GM12878 (cell line): Measurements from ENCODE around the gene COL4A4. TPM values are rescaled to one million over a fixed set of nuclear protein-coding genes. Genes with fewer than 3 reads are reported as not detected.

ENCODE experiments used
- ATAC-seq: fragments of 200-7000 bp; cut with Tn5 transposase; 3 replicates; pipeline ENCODE4 v1.9.1; 2020; ENCODE audit warnings: mild to moderate bottlenecking, moderate library complexity
- BruUV-seq: library from RNA; stranded (reverse); fragments of 400-500 nt; replicated peaks from 2 replicates; lab custom pipeline; 2021; lab: Mats Ljungman, UMichigan
- CTCF ChIA-PET: fragments of 300-600 bp; sonication (Branson Sonifier 250); formaldehyde crosslinking; extraction: SDS; loops from one replicate; lab custom pipeline; 2021; ENCODE audit warnings: inconsistent platforms; lab: Yijun Ruan, JAX
- POLR2A ChIA-PET: fragments of 350-600 bp; formaldehyde crosslinking; extraction: SDS; loops from one replicate; lab custom pipeline; 2021; ENCODE audit warnings: inconsistent platforms; lab: Charles Lee
- RAD21 ChIA-PET: fragments of 300-600 bp; sonication (Branson Sonifier 250); formaldehyde crosslinking; loops from one replicate; lab custom pipeline; 2023; ENCODE audit warnings: antibody characterized with exemption; ENCODE audit not compliant: unreplicated experiment; lab: Charles Lee
- SMC1A ChIA-PET: fragments of 300-600 bp; sonication (Branson Sonifier 250); formaldehyde crosslinking; loops from one replicate; lab custom pipeline; 2023; ENCODE audit not compliant: unreplicated experiment, uncharacterized antibody; lab: Charles Lee
- DNase-seq: peaks from one replicate; pipeline ENCODE4 v3.0.0-alpha.2; 2011; ENCODE audit warnings: low read depth, low spot score
- FAIRE-seq: peaks from 3 replicates; lab custom pipeline; 2011; peaks lifted over from hg19 to GRCh38; lab: Jason Lieb, UNC
- H2AFZ ChIP-seq: 2 replicates; pipeline ENCODE4 v1.6.0; 2011; ENCODE audit warnings: low read depth, low read length, control low read depth; ENCODE audit not compliant: control insufficient read depth
- H3K27ac ChIP-seq: 2 replicates; pipeline ENCODE4 v1.5.1; 2011; ENCODE audit warnings: control low read depth; ENCODE audit not compliant: control insufficient read depth, insufficient read depth
- H3K27me3 ChIP-seq, 2 experiments: replicated peaks in 1 of 2; 2 replicates each; pipeline versions ENCODE4 v1.6.0 to v1.6.1; 2011; ENCODE audit warnings: low read length in 1 of 2; ENCODE audit not compliant: control insufficient read depth in 2 of 2, insufficient read depth in 2 of 2
- H3K36me3 ChIP-seq, 2 experiments: 2 replicates each; pipeline ENCODE4 v1.5.1; 2011; ENCODE audit warnings: low read length in 1 of 2; ENCODE audit not compliant: control insufficient read depth in 2 of 2, insufficient read depth in 2 of 2
- H3K4me1 ChIP-seq: 2 replicates; pipeline ENCODE4 v1.6.1; 2011; ENCODE audit warnings: mild to moderate bottlenecking, low read length, moderate library complexity, mixed read lengths; ENCODE audit not compliant: control insufficient read depth, insufficient read depth
- H3K4me2 ChIP-seq: 2 replicates; pipeline ENCODE4 v1.6.0; 2011; ENCODE audit warnings: control low read depth; ENCODE audit not compliant: control insufficient read depth, insufficient read depth
- H3K4me3 ChIP-seq: fragments of 200-600 bp; sonication (generic); 2 replicates; pipeline ENCODE4 v1.5.1; 2016
- H3K79me2 ChIP-seq: 2 replicates; pipeline ENCODE4 v1.6.0; 2011; ENCODE audit warnings: low read length; ENCODE audit not compliant: control insufficient read depth, insufficient read depth
- H3K9ac ChIP-seq: 2 replicates; pipeline ENCODE4 v1.8.0; 2011; ENCODE audit warnings: low read length, control low read depth, mixed read lengths; ENCODE audit not compliant: control insufficient read depth, insufficient read depth
- H3K9me3 ChIP-seq: replicated peaks from 3 replicates; pipeline ENCODE4 v1.5.1; 2011; ENCODE audit warnings: mild to moderate bottlenecking, low read length; ENCODE audit not compliant: control insufficient read depth, insufficient read depth
- H4K20me1 ChIP-seq: 2 replicates; pipeline ENCODE4 v1.6.0; 2011; ENCODE audit not compliant: control insufficient read depth, insufficient read depth
- BACH1 ChIP-seq: fragments of 450-650 bp; IDR thresholded peaks from 2 replicates; pipeline ENCODE4 v1.6.1; 2017; ENCODE audit warnings: mild to moderate bottlenecking, borderline replicate concordance
- BMI1 ChIP-seq: fragments of 450-650 bp; IDR thresholded peaks from 2 replicates; pipeline ENCODE4 v1.6.1; 2016; ENCODE audit warnings: mild to moderate bottlenecking, moderate library complexity, borderline replicate concordance
- GATAD2B ChIP-seq: fragments of 450-650 bp; conservative IDR thresholded peaks from 2 replicates; pipeline ENCODE4 v1.6.1; 2017; ENCODE audit warnings: low read depth, mild to moderate bottlenecking, moderate library complexity
- HCFC1 ChIP-seq: fragments of 150-350 bp; IDR thresholded peaks from 2 replicates; pipeline ENCODE4 v1.6.1; 2014; ENCODE audit warnings: low read length
- HDGF ChIP-seq: fragments of 450-650 bp; IDR thresholded peaks from 2 replicates; pipeline ENCODE4 v1.6.1; 2016; ENCODE audit warnings: antibody characterized with exemption
- JUND ChIP-seq: IDR thresholded peaks from 2 replicates; pipeline ENCODE4 v1.6.1; 2012; ENCODE audit warnings: low read depth, mild to moderate bottlenecking, low read length, improper control_type of control experiment, moderate library complexity
- NR2F1 ChIP-seq: fragments of 450-650 bp; conservative IDR thresholded peaks from 2 replicates; pipeline ENCODE4 v1.6.1; 2017; ENCODE audit warnings: mild to moderate bottlenecking
- POLR2AphosphoS5 ChIP-seq: IDR thresholded peaks from 2 replicates; pipeline ENCODE4 v1.6.1; 2011; ENCODE audit warnings: mild to moderate bottlenecking, low read length, inconsistent platforms
- RBBP5 ChIP-seq: fragments of 200-600 bp; sonication (generic); conservative IDR thresholded peaks from 2 replicates; pipeline ENCODE4 v1.6.1; 2016
- STAT1 ChIP-seq: fragments of 450-650 bp; conservative IDR thresholded peaks from 2 replicates; pipeline ENCODE4 v1.6.1; 2014; ENCODE audit warnings: antibody characterized with exemption, mild to moderate bottlenecking
- YBX1 ChIP-seq: fragments of 450-650 bp; IDR thresholded peaks from 2 replicates; pipeline ENCODE4 v1.6.1; 2016; ENCODE audit warnings: antibody characterized with exemption
- YY1 ChIP-seq: IDR thresholded peaks from 2 replicates; pipeline ENCODE4 v1.6.1; 2011; ENCODE audit warnings: low read depth, mild to moderate bottlenecking, low read length
- ZNF384 ChIP-seq: IDR thresholded peaks from 2 replicates; pipeline ENCODE4 v1.6.1; 2012; ENCODE audit warnings: low read depth, mild to moderate bottlenecking, low read length, improper control_type of control experiment, borderline replicate concordance
- WGBS: methylation state at CpG from one replicate; pipeline ENCODE4 v1.1.6; 2016; ENCODE audit warnings: low lambda C conversion rate; ENCODE audit not compliant: insufficient replicate concordance, insufficient coverage; ENCODE audit errors: missing lambda C conversion rate; 5-methylcytosine and 5-hydroxymethylcytosine counted together
- in situ Hi-C: fragments of 300-500 bp; cut with MboI; formaldehyde crosslinking; loops from 9 replicates; pipeline ENCODE4 v1.14.3; 2018; ENCODE audit warnings: mixed read lengths
- intact Hi-C: fragments of 100-400 bp; cut with micrococcal nuclease; formaldehyde crosslinking; loops from one replicate; pipeline ENCODE4 v1.14.2; 2022; ENCODE audit not compliant: unreplicated experiment
- polyA plus RNA-seq, 11 experiments: library from polyadenylated mRNA; depleted of rRNA in 4 of 11; unstranded in 6 of 11; stranded (reverse) in 5 of 11; fragments of >200 nt; fragmentation: Nextera tagmentation in 4 of 11; fragmentation: Illumina TruSeq in 1 of 11; extraction: Ambion mirVana in 4 of 11; extraction: Trizol in 1 of 11; gene quantifications; 1 replicate in 1 of 11; 2 replicates in 10 of 11; pipeline versions ENCODE4 v1.2.1 to v1.2.3, GENCODE V29; 2011 to 2016; ENCODE audit warnings: inconsistent platforms in 2 of 11, missing spikeins in 2 of 11, low read depth in 1 of 11
- total RNA-seq, 4 experiments: library from RNA; depleted of rRNA in 3 of 4; stranded (reverse); fragments of >200 nt in 3 of 4; fragmentation: Illumina TruSeq in 1 of 4; extraction: Trizol in 1 of 4; gene quantifications; 2 replicates each; pipeline versions ENCODE4 v1.2.1 to v1.2.3, GENCODE V29; 2013 to 2021
- TF ChIP-seq, protein P1 (sequence below): fragments of 150-350 bp; IDR thresholded peaks from 2 replicates; pipeline ENCODE4 v1.6.1; 2014; ENCODE audit warnings: mild to moderate bottlenecking, low read depth, low read length
- TF ChIP-seq, protein P2 (sequence below): fragments of 450-650 bp; IDR thresholded peaks from 2 replicates; pipeline ENCODE4 v1.6.1; 2016; ENCODE audit warnings: mild to moderate bottlenecking

The COL4A4 gene
- total and polyA plus RNA-seq, 10 of the 15 experiments (the other 5 are each of a cell fraction or from before 2014, with no cell fraction given): 0.19 to 4.0 (median 2.1) TPM

DNA sequence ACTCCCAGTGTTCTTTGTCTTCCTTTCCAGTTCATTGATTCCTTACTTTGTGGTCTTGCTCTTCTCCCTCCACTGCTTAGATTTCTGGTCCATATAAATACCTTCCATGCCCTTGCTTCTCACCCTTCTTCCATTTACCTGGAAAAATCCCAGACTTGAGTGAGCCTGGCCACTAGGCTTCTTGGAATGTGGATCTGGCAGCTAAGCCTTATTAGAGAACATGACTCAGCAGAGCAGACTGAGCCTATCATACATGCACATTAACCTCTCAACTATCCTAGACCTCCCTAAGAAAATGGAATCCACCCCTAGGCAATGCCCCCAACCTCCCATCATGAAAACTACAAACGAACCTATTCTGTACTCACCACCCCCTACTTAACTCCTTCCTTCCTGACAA lies 200.5 kb downstream of the COL4A4 start:
- ATAC-seq: no peak
- Histone ChIP-seq H3K4me1 (no peaks in the 10 kb centered on the region), H3K36me3 (no peaks in the 10 kb centered on the region), H3K4me3 (no peak overlapping the region), H3K27me3 (no peaks in the 10 kb centered on the region), H3K27ac (no peak overlapping the region), H3K9me3 (no peaks in the 10 kb centered on the region; the same call in none of the 3 replicates), H3K79me2 (no peaks in the 10 kb centered on the region), H3K4me2 (no peak overlapping the region), H2AFZ (no peak overlapping the region), H3K9ac (no peak overlapping the region), H4K20me1 (no peaks in the 10 kb centered on the region)
- RAD21 ChIA-PET: no interaction called here
- no peak for TF ChIP-seq HDGF
- TF ChIP-seq, protein P1, sequence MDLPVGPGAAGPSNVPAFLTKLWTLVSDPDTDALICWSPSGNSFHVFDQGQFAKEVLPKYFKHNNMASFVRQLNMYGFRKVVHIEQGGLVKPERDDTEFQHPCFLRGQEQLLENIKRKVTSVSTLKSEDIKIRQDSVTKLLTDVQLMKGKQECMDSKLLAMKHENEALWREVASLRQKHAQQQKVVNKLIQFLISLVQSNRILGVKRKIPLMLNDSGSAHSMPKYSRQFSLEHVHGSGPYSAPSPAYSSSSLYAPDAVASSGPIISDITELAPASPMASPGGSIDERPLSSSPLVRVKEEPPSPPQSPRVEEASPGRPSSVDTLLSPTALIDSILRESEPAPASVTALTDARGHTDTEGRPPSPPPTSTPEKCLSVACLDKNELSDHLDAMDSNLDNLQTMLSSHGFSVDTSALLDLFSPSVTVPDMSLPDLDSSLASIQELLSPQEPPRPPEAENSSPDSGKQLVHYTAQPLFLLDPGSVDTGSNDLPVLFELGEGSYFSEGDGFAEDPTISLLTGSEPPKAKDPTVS: no peak
- BruUV-seq: no TSS peak
- intact Hi-C loops (no loop called here), in situ Hi-C loops (no loop called here)
- CTCF ChIA-PET: no interaction called here
- SMC1A ChIA-PET: no interaction called here
- 100% methylated on average over 1 of the region's 1 CpG for WGBS
- POLR2A ChIA-PET: interaction anchor here (0.5 kb wide), 1 partner anchor 143 kb away, joined by 4 read pairs; no protein-coding TSS in a partner anchor
- DNase-seq: no peak
- no peak for FAIRE-seq

- H2AFZ ChIP-seq: no peak overlapping the region
- no peaks in the 10 kb centered on the region for H3K79me2 ChIP-seq
- H3K9me3 ChIP-seq: no peaks in the 10 kb centered on the region; the same call in none of the 3 replicates
- ChIA-PET SMC1A (no interaction called here), CTCF (interaction anchor here (0.6 kb wide), 1 partner anchor 160 kb away, joined by 3 read pairs; no protein-coding TSS in a partner anchor), POLR2A (no interaction called here), RAD21 (no interaction called here)
- FAIRE-seq: no peak
- TF ChIP-seq POLR2AphosphoS5: no peak
- no peak for TF ChIP-seq YBX1
- TF ChIP-seq RBBP5: no peak
- TF ChIP-seq STAT1: no peak
- no peak for TF ChIP-seq ZNF384
- no peak for TF ChIP-seq YY1
- TF ChIP-seq BACH1: no peak
- no peak for TF ChIP-seq BMI1
- TF ChIP-seq HCFC1: no peak
- TF ChIP-seq GATAD2B: no peak
- no peak for TF ChIP-seq JUND
- TF ChIP-seq, protein P2, sequence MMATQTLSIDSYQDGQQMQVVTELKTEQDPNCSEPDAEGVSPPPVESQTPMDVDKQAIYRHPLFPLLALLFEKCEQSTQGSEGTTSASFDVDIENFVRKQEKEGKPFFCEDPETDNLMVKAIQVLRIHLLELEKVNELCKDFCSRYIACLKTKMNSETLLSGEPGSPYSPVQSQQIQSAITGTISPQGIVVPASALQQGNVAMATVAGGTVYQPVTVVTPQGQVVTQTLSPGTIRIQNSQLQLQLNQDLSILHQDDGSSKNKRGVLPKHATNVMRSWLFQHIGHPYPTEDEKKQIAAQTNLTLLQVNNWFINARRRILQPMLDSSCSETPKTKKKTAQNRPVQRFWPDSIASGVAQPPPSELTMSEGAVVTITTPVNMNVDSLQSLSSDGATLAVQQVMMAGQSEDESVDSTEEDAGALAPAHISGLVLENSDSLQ: no peak
- no peak for TF ChIP-seq NR2F1
- 73% methylated on average over 3 of the region's 3 CpGs for WGBS
- no peak overlapping the region for H3K27ac ChIP-seq
- no peak for DNase-seq
- no peaks in the 10 kb centered on the region for H3K4me1 ChIP-seq
- no peak overlapping the region for H3K4me2 ChIP-seq
- H3K9ac ChIP-seq: no peak overlapping the region
- no peaks in the 10 kb centered on the region for H3K27me3 ChIP-seq
- no peak overlapping the region for H3K4me3 ChIP-seq
- no peaks in the 10 kb centered on the region for H3K36me3 ChIP-seq
- in situ Hi-C loops: no loop called here
- no TSS peak for BruUV-seq
- ATAC-seq: no peak
- no peaks in the 10 kb centered on the region for H4K20me1 ChIP-seq
- intact Hi-C loops: no loop called here
Observed at GRCh38 chr2:226962176-226962773, 201.7 kb downstream of the COL4A4 start.
